GM12878 (cell line): Measurements from ENCODE around the gene CCR3. TPM values are rescaled to one million over a fixed set of nuclear protein-coding genes. Genes with fewer than 3 reads are reported as not detected.

Experiments used
- POLR2AphosphoS2 ChIP-seq: IDR thresholded peaks from 2 replicates; pipeline ENCODE4 v1.6.1; 2011; ENCODE audit warnings: low read depth, mild to moderate bottlenecking, low read length, improper control_type of control experiment, moderate library complexity
- SPI1 ChIP-seq: IDR thresholded peaks from 2 replicates; pipeline ENCODE4 v1.6.1; 2011; ENCODE audit warnings: low read depth, mild to moderate bottlenecking, low read length, moderate library complexity, borderline replicate concordance; ENCODE audit not compliant: insufficient read depth
- polyA plus RNA-seq, 11 experiments: library from polyadenylated mRNA; depleted of rRNA in 4 of 11; unstranded in 6 of 11; stranded (reverse) in 5 of 11; fragments of >200 nt; fragmentation: Nextera tagmentation in 4 of 11; fragmentation: Illumina TruSeq in 1 of 11; extraction: Ambion mirVana in 4 of 11; extraction: Trizol in 1 of 11; gene quantifications; 1 replicate in 1 of 11; 2 replicates in 10 of 11; pipeline versions ENCODE4 v1.2.1 to v1.2.3, GENCODE V29; 2011 to 2016; ENCODE audit warnings: inconsistent platforms in 2 of 11, missing spikeins in 2 of 11, low read depth in 1 of 11
- total RNA-seq, 4 experiments: library from RNA; depleted of rRNA in 3 of 4; stranded (reverse); fragments of >200 nt in 3 of 4; fragmentation: Illumina TruSeq in 1 of 4; extraction: Trizol in 1 of 4; gene quantifications; 2 replicates each; pipeline versions ENCODE4 v1.2.1 to v1.2.3, GENCODE V29; 2013 to 2021
- TF ChIP-seq, protein P1 (sequence below): fragments of 150-350 bp; IDR thresholded peaks from 2 replicates; pipeline ENCODE4 v1.6.1; 2016; ENCODE audit warnings: low read depth, low read length
- TF ChIP-seq, protein P2 (sequence below): fragments of 450-650 bp; IDR thresholded peaks from 2 replicates; pipeline ENCODE4 v1.6.1; 2016; ENCODE audit warnings: mild to moderate bottlenecking, moderate library complexity, borderline replicate concordance

The CCR3 gene
- total and polyA plus RNA-seq, 10 of the 15 experiments (the other 5 are each of a cell fraction or from before 2014, with no cell fraction given) = 0.13 to 0.78 (median 0.41) TPM; not detected in 1

DNA sequence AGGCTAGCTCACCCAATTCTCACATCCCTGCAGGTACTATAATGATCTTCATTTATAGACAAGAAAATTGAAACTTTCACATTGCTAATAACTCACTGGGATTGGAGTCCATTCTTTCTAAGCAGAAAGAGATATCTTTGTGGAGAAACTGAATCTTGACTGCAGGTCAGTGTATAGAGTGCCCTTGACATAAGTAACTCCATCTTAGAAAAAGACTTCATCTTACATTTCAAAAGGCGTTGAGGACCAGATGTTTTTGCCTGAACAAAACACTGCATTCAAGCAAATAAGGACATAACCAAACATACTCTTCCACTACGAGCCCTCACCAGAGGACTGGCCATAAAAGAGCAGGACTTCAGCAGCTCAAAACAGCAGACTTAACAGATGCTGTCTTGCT, 6.8 kb upstream of the CCR3 start (continued):
- TF ChIP-seq, protein P1, sequence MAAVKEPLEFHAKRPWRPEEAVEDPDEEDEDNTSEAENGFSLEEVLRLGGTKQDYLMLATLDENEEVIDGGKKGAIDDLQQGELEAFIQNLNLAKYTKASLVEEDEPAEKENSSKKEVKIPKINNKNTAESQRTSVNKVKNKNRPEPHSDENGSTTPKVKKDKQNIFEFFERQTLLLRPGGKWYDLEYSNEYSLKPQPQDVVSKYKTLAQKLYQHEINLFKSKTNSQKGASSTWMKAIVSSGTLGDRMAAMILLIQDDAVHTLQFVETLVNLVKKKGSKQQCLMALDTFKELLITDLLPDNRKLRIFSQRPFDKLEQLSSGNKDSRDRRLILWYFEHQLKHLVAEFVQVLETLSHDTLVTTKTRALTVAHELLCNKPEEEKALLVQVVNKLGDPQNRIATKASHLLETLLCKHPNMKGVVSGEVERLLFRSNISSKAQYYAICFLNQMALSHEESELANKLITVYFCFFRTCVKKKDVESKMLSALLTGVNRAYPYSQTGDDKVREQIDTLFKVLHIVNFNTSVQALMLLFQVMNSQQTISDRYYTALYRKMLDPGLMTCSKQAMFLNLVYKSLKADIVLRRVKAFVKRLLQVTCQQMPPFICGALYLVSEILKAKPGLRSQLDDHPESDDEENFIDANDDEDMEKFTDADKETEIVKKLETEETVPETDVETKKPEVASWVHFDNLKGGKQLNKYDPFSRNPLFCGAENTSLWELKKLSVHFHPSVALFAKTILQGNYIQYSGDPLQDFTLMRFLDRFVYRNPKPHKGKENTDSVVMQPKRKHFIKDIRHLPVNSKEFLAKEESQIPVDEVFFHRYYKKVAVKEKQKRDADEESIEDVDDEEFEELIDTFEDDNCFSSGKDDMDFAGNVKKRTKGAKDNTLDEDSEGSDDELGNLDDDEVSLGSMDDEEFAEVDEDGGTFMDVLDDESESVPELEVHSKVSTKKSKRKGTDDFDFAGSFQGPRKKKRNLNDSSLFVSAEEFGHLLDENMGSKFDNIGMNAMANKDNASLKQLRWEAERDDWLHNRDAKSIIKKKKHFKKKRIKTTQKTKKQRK = no peak
- TF ChIP-seq SPI1 (no peak), POLR2AphosphoS2 (no peak)
- TF ChIP-seq, protein P2, sequence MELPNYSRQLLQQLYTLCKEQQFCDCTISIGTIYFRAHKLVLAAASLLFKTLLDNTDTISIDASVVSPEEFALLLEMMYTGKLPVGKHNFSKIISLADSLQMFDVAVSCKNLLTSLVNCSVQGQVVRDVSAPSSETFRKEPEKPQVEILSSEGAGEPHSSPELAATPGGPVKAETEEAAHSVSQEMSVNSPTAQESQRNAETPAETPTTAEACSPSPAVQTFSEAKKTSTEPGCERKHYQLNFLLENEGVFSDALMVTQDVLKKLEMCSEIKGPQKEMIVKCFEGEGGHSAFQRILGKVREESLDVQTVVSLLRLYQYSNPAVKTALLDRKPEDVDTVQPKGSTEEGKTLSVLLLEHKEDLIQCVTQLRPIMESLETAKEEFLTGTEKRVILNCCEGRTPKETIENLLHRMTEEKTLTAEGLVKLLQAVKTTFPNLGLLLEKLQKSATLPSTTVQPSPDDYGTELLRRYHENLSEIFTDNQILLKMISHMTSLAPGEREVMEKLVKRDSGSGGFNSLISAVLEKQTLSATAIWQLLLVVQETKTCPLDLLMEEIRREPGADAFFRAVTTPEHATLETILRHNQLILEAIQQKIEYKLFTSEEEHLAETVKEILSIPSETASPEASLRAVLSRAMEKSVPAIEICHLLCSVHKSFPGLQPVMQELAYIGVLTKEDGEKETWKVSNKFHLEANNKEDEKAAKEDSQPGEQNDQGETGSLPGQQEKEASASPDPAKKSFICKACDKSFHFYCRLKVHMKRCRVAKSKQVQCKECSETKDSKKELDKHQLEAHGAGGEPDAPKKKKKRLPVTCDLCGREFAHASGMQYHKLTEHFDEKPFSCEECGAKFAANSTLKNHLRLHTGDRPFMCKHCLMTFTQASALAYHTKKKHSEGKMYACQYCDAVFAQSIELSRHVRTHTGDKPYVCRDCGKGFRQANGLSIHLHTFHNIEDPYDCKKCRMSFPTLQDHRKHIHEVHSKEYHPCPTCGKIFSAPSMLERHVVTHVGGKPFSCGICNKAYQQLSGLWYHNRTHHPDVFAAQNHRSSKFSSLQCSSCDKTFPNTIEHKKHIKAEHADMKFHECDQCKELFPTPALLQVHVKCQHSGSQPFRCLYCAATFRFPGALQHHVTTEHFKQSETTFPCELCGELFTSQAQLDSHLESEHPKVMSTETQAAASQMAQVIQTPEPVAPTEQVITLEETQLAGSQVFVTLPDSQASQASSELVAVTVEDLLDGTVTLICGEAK = no peak
